ENCODE measurements around the gene ZBED5. TPM values are rescaled to one million over a fixed set of nuclear protein-coding genes. Genes with fewer than 3 reads are reported as not detected.

Gene ZBED5
- total RNA-seq, 2 experiments from 2014 or later = 34.9 to 35.5 TPM

DNA sequence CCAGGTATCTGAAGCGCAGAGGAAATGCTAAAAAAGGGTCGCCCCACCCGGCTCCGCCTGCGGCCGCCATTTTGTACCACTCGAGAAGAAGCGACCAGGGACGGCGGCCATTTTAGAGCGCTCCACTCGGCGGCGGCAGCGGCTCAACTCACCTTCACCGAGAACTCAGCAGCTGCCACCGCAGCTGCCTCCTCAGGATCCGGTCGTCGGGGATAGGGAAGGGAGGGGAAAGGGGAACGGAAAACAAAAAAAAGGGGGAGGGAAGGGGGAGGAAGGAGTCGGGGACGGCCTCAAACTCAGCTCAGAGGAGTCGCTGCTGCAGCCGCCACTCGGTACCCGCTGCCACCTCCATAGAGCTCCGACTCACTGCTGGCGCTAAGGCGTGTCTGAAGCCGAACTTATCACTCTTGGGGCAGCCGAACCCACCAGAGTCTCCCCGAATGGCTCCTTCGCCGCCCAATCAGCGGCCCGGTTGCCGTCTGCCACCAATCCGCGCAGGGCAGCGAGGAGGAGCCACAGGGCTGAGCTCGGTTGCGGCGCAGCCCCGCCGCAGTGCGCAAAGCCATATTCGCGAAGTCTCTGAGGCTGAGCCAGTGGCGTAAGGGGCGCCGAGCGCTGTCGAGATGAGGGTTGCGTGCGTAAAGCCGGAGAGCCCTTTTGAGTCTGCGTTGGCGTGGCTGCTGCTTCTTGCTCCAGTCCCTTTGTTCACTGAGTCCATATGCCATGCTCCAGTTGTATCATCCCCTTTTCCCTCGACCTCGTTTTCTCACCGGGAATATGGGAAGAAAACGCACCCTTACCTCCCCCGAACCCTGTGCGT is 49.1 kb downstream of the ZBED5 start, which contains the start of gene EIF4G2:
EIF4G2 (minus strand) TSS at position 374 of the 820 bp plus-strand sequence.
- Mint-ChIP-seq H3K36me3 (peaks cover 43% of the 10 kb centered on the region), H3K27ac (peak within 1 kb of the TSS; percentile 99), H3K9me3 (ENCODE audit: low read depth) (no peaks in the 10 kb centered on the region), H3K4me1 (peaks cover 42% of the 10 kb centered on the region), H3K27me3 (no peaks in the 10 kb centered on the region), H3K4me3 (peak within 1 kb of the TSS; percentile 86)
- ATAC-seq (peak; percentile 93), DNase-seq (peak; percentile 98)
- CTCF ChIA-PET = interaction anchor here (0.5 to 5.3 kb wide), 19 partner anchors 11 to 267 kb away, joined by 3 to 38 read pairs (median 3); partner anchors contain the start of genes CTR9, RNF141 and ZBED5

DNA sequence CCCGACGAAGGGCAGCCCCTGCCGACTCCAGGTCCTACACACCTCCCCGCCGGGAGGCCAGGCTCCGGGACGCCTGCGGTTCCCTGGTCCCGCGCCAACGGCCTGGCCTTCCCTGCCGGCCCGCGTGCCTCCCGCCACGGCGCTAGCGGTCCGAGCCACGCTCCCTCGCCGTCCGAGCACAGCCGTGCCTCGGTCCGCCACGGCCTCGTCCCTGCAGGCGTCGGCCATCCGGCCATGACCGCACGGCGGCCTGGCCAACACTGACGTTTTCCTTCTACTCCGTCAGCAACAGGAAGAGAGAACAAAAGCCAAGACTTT is 49.7 kb downstream of the ZBED5 start:
- CTCF ChIA-PET = interaction anchor here (0.5 to 5.3 kb wide), 10 partner anchors 10 to 126 kb away, joined by 3 to 38 read pairs (median 5); partner anchors contain the start of gene ZBED5
- DNase-seq = no peak
- no peak for ATAC-seq
- peaks cover 48% of the 10 kb centered on the region for H3K36me3 Mint-ChIP-seq
- H3K4me3 Mint-ChIP-seq = peak overlapping the region; percentile 86
- peaks cover 48% of the 10 kb centered on the region for H3K4me1 Mint-ChIP-seq
- H3K27me3 Mint-ChIP-seq = no peaks in the 10 kb centered on the region
- H3K27ac Mint-ChIP-seq = peak overlapping the region; percentile 99
- no peaks in the 10 kb centered on the region for H3K9me3 Mint-ChIP-seq (ENCODE audit: low read depth)

DNA sequence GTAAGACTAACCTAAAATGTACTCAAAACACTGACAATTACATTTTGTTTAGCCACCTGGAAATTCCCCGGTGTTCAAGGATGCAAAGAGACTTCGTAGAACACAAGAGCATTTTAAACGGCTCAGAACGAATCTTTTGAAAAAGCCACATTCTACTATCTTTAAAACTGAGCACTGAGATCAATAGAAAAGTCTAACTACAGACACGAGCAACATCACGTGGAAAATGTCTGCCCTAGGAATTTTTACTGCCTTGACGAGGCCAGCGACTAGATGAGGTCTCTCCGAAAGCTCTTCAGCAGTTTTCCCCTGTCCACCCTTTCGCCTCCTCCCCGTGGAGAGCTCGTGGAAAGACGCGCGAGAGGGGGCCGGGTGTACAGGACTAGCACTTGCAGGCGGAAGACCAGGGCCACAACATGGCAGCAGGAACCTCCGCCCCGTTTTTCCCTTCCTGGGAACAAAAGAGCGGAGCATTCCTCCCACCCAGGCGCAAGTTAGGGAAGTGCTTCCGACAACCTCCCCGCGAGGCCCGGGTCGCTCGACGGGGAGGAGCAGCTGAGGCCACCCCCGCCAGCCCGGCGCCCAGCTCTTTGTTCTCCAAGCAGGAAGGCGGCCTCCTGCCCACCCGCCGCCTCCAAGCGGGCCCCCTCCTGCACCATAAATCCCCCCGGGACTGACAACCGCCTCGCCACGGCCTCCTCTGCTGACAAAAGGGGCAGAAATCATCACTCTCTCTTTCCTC is 50.2 kb downstream of the ZBED5 start:
- Mint-ChIP-seq H3K27me3 (no peaks in the 10 kb centered on the region), H3K4me3 (peak overlapping the region; percentile 86), H3K36me3 (peaks cover 51% of the 10 kb centered on the region), H3K27ac (peak overlapping the region; percentile 99), H3K9me3 (ENCODE audit: low read depth) (no peaks in the 10 kb centered on the region), H3K4me1 (peaks cover 48% of the 10 kb centered on the region)
- CTCF ChIA-PET = interaction anchor here (0.7 to 5.3 kb wide), 6 partner anchors 9 to 1042 kb away, joined by 3 to 38 read pairs (median 6); partner anchors contain the start of gene ZBED5
- peak; percentile 4 for ATAC-seq
- peak; percentile 72 for DNase-seq

DNA sequence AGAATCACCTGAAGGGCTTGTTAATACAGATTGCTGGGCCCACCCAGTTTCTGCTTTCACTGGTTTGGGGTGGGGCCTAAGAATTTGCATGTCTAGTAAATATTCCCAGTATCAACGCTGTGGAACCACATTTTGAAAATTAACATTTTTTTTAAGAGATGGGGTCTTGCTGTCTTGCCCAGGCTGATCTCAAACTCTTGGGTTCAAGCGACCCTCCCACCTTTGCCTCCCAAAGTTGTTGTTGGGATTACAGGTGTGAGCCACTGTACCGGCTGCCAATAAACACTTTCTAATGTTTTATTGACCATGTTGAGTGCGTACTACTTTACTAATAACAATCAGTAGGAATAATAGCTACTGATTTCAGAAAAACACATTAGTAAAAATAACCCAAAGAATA is 51.6 kb downstream of the ZBED5 start:
- Mint-ChIP-seq H3K27me3 (no peaks in the 10 kb centered on the region), H3K27ac (peak overlapping the region; percentile 99), H3K36me3 (peaks cover 61% of the 10 kb centered on the region), H3K4me1 (peaks cover 59% of the 10 kb centered on the region), H3K4me3 (peak overlapping the region; percentile 86), H3K9me3 (ENCODE audit: low read depth) (no peaks in the 10 kb centered on the region)
- ATAC-seq (no peak), DNase-seq (no peak)
- CTCF ChIA-PET = interaction anchor here (1.2 kb wide), 1 partner anchor 14 kb away, joined by 7 read pairs; no protein-coding TSS in a partner anchor

DNA sequence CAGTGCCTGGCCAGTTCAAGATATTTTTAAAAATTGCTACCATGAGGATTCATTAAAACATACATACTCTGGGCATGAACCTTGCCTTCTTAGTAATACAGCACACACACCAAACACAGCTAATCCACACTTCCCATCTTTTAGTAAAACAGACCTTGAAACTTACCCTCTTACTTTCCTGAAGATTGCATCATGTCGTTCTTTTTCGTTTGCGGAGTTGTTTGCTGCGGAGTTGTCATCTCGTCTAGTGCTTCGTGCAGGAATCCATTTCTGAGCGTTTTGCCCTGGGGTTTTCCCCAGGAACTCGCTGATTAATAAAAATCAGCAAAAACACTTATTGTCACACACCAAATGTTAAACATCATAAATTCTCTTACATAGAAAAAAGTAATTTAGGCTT is 52.1 kb downstream of the ZBED5 start:
- Mint-ChIP-seq H3K4me3 (peak overlapping the region; percentile 86), H3K27me3 (no peaks in the 10 kb centered on the region), H3K27ac (peak overlapping the region; percentile 61), H3K9me3 (ENCODE audit: low read depth) (no peaks in the 10 kb centered on the region), H3K4me1 (peaks cover 62% of the 10 kb centered on the region), H3K36me3 (peaks cover 66% of the 10 kb centered on the region)
- CTCF ChIA-PET = interaction anchor here (1.2 to 4.5 kb wide), 2 partner anchors 13 to 14 kb away, joined by 7 to 34 read pairs; no protein-coding TSS in a partner anchor
- ATAC-seq (no peak), DNase-seq (no peak)

DNA sequence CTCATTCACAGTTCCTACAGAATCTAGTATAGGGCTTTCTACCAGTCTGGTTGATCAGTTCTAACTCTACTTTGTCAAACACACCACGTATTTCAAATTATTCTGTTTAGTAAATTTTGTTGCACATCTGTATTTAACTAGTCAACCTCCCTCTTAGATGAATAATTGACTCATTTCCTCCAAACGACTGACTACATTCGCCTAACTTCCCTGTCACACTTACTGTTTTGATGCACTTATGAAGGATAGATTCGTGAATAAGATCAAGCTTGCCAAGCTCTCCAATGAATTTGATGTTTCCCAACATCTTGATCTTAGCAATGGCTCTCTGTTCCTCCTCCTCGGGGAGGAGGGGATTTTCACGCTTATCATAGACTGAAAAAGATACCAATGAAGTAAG is 54.2 kb downstream of the ZBED5 start:
- peaks cover 86% of the 10 kb centered on the region for H3K36me3 Mint-ChIP-seq
- no peaks in the 10 kb centered on the region for H3K9me3 Mint-ChIP-seq (ENCODE audit: low read depth)
- no peaks in the 10 kb centered on the region for H3K27me3 Mint-ChIP-seq
- H3K4me1 Mint-ChIP-seq = peaks cover 70% of the 10 kb centered on the region
- CTCF ChIA-PET = interaction anchor here (1.2 to 4.5 kb wide), 3 partner anchors 10 to 55 kb away, joined by 3 to 34 read pairs (median 5); no protein-coding TSS in a partner anchor
- DNase-seq (no peak), ATAC-seq (no peak)
- H3K27ac Mint-ChIP-seq = peak overlapping the region; percentile 8
- no peak overlapping the region for H3K4me3 Mint-ChIP-seq

Other genes with a start within 250 kb of the ZBED5 start
- not detected for gene IRAG1, start 164.3 kb downstream of the ZBED5 start, total RNA-seq
- 10 to 100 TPM; 33.9 to 44.6 TPM for gene CTR9, start 106.8 kb downstream of the ZBED5 start, total RNA-seq
- gene EIF4G2, start 49.1 kb downstream of the ZBED5 start, total RNA-seq = 100 to 1,000 TPM; 579 to 898 TPM

Data from activated CD8-positive, alpha-beta memory T cell treated with anti-CD3 and anti-CD28 coated beads, Interleukin-2, amount 10 ng/mL, durations not matched to agents 7 days and 5 days (primary cell).